DMS53 treated with DMSO at 0.1 percent for 48 hours (cell line): ENCODE results near the gene PINK1.
A peak's percentile ranks its signal among the peaks of the same experiment; 100 is the strongest.

Experiments used
- DNase-seq: peaks from one replicate; lab custom pipeline; 2025; ENCODE audit not compliant: unreplicated experiment; lab: John Stamatoyannopoulos, UW

PINK1 gene

DNA sequence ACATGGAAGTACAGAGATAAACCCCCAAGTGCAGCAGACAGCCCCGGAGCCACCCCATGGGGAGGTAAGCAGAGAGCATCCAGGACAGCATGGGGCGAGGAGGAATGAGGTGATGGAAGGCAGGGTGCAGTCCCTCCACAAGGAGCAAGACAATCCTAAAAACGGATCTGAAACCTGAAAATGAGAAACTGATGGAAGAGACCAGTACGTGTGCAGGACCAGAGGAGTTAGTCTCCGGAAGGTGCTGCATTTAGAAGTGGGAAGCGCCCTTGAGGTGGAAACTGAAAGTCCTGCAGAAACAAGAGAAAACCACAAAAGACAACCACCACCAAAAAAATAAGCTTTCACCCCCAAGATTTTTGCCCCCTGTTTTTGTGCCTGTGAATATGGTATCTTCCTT lies 45.3 kb downstream of the PINK1 start:
- DNase-seq: no peak

DNA sequence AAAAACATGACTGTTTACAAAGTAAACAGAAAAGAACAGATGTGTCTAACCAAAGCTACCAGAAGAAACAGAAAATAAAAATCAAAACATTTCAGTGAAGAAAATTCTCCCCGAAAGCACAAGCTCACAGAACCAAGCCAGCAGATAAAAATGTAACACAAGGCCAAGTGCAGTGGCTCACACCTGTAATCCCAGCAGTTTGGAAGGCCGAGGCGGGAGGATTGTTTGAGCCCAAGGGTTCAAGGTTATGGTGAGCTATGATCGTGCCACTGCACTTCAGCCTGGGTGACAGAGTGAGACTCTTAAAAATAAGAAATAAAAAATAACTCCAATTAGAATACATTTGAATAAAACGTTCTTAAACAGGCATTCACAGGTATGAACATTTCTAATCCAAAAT lies 47.0 kb downstream of the PINK1 start:
- DNase-seq: no peak

DNA sequence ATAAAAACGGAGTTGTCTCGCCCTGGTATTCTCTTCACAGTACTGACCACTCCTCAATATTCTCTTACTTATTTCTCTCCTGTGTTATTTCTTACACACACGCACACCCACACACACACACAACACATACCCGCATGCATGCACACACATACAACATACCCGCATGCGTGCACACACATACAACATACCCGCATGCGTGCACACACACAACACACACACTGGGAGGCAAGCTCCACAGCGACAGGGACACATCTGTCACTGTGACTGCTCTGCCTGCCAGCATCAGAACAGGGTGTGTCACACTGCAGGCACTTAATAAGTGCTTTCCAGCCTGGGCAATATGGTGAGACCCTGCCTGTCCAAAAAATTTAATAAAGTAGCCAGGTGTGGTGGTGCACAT lies 48.7 kb downstream of the PINK1 start:
- DNase-seq: no peak

DNA sequence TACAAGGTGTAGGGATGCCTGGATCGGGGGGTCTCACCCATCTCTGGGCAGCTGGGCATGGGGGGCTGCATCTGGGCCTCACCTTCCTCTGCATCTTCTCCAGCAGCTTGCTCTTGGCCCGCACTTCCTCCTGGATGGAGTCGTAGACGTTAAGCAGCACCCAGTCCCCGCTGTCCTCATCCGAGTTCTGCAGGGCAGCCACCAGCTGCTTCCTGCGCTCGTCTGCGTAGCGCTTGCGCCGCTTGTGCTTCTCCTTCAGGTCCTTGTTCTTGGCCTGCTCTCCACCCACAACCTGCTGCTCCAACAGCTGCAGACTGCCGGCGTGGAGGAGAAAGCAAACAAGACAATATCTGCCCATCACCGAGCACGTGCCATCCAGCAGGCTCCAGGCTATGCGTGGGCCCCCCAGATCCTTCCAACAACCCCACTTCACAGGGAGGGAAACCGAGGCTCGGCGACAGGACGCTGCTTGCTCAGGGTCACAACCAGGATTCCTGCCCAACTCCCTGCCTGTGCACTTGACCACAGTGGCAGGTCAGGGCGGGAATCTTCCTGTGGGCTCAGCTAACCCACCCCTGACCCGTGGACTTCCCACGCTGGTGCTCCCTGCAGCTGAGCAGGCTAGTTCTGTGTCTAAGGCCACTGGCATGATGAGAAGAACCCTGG lies 49.4 kb downstream of the PINK1 start:
- DNase-seq: peak; percentile 83

DNA sequence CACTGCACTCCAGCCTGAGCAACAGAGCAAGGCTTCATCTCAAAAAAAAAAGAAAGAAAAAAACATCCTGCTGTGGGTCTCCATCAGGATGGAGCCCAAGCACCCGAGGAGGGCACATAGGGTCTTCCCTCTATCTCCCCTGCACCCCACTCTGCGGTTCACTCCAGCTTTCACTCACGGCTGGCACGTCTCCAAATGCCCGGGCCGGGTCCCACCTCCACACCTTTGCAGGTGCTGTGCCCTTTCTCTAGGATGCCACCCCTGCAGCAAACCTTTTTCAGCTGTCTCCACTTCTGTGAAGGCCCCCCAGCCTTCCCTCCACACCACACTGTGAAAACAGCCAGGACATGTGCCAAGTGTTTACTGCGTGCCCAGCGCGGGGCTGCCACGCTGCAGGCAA lies 50.4 kb downstream of the PINK1 start:
- DNase-seq: no peak

DNA sequence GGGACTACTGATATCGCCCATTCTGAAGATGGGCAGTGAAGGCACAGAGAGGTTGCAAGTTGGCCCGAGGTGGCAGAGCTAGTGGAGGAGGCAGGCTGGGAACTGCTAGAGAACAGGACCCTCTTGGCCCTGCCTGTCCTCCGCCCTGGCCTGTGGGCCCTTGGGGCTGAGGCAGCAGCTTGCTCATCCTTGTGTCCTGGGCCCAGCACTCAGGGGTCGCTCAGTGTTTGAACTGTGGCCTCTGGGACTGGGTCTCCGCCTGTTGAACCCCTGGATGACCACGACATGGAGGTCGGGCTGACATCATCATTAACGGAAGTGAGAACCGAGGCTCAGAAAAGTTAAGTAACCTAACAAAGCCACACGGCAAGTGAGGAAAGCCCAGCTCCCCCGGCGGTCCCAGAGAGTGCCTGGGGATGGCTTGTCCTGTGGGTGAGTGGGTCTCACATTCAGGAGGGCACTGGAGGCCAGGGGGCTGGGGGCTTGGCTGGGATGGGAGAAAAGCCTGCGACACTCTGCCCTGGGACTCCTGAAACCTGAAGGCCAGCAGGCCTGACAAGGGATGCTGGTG lies 50.9 kb downstream of the PINK1 start:
- no peak for DNase-seq

DNA sequence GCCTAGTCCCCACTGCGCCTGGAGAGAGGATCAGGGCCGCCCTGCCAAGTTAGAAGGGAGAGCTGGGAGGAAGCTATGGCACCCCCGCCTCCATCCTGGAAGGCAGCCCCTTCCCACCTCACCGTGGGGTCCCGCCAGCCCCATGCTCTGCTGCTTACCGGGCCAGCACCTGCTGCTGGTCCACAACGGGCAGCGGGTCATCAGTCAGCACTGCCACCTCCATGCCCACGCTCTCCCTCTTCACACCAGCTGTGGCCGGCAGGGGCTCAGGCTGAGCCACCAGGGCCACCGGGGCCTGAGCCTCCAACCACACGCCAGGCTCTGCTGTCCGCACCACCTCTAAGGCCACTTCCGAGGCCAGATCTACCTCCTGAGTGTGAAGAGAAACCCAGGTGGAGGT lies 51.4 kb downstream of the PINK1 start:
- DNase-seq: no peak

DNA sequence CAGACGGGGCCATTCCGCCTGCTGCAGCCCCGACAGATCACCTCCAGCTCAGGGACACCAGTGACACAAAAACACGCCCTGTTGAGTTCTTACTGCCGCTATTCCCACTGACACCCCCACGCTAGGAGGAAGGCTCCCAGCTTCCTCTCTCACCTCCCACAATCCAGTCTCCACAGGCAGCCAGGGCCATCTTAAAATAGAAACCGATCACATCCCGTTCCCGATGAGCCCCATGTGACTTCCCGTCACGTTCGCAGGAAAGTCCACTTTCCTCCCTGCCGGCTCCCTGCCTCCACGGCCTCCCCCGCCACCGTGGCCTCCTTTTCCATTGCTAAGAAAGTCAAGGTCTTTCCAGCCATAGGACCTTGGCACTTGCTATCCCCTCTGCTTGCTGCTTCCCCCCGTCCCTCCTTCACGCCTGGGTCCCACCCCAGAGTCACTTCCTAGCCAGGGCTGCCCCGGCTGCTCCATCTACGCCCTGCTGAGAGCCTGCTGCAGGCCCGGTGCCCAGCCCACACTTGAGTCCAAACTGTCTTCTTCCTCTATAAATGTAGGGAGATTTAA lies 51.9 kb downstream of the PINK1 start:
- no peak for DNase-seq

DNA sequence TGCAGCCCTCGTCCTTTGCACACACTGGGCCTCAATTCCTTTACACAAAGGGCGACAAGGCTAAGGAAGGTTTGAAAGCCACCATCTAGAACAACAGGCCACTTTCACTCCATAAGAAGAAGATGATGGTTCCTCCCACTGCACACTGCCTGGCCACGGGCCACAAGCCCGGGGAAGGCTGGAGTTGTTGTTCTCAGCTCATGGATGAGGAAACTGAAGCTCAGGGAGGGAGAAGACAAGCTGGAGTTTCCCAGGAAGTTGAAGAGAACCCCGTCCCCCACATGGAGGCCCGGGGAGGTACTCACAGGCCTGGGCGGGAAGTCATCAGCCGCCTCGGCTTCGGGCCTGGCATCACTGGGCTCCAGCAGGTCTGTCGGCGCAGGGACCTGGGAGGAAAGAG lies 52.5 kb downstream of the PINK1 start:
- DNase-seq: no peak

DNA sequence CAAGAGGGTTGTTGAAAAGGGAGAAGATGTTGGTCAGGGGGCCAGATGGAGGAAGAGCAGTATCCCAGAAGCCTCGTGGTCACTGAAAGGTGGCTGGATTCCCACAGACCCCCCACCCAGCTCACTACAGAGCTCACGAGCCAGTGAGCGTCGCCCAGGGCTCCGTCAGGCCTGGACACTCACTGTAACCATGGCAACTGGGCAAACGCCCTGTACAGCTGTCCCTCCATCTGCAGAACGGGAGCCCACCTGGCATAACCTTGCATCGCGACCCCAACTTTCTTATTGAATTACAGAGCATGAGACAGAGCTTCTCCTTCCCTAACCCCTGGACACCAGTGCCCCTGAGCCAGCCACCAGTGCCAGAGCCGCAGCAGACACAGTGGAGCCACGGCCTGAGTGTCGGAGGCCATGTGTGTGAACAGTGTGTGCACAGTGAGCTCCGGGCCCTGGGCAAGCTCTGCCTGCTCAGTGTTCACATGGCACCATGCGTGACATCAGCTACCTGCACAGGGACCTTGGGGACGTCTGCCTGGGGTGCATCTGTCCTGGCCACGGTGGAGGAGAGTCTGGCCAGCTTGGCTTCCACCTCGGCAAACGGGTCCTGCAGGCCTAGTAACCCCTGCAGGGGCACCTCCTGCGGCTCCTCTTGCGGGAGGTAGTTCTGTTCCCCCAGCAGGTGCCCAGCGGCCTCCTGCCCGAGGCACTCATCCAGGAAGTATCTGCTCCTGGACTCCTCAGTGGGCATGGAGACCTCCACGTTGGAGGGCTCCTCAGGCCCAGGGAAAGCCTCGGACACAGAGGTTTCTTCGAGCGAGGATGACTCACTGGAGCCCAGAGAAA lies 53.8 kb downstream of the PINK1 start:
- no peak for DNase-seq

DNA sequence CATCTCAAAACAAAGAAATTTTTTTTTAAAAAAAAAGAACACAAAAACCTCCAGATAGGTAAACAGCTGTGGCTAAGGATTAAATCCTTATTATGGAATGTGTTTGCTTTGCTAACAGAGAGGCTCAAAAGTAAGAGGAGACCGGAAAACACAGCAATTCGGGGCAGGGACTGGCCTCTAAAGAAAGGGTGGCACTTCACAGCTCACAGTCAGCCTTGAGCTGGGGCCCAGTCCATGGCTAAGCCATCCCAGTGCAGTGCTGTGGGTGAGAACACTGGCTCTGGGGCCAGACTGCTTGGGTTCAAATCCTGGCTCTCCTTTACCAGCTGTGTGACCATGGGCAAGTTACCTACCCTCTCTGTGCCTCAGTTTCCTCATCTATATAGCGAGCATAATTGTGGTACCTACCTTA lies 56.4 kb downstream of the PINK1 start:
- peak; percentile 2 for DNase-seq

DNA sequence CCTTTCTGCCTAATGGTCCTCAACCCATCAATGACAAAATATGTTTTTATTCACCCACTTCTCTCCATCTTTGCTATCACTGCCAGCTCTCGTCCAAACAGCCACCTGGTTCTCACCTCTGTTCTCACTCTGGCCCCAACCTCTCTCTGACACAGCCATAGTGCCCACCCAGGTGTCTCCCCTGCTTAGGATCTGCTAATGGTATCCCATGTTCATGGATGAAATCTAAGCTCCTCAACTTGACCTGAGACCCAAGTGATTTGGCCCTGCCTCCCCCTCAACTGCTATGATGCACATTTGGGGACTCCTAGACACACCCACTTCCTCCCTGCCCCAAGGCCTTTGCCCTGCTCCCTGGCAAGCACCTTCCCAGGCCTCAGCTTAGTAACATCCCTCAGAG lies 58.6 kb downstream of the PINK1 start:
- no peak for DNase-seq

DNA sequence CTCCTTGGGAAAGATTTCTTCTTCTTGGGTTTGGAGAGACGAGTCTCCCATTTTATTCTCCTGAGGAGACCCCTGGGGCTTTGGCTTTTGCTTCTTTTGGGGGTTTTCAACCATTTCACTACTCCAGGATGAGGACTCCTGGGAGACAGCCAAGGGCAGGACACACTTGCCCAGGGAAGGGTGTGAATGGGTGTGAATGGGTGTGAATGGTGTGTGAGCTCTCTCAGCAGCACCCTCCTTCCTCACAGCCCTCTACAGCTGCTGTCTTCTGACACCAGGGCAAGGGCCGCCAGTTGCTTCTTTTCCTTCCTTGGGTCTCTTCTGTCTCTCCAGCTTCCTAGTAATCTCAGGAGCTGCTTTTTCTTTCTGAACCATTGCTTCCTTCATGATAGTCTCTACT lies 60.4 kb downstream of the PINK1 start:
- DNase-seq: no peak

DNA sequence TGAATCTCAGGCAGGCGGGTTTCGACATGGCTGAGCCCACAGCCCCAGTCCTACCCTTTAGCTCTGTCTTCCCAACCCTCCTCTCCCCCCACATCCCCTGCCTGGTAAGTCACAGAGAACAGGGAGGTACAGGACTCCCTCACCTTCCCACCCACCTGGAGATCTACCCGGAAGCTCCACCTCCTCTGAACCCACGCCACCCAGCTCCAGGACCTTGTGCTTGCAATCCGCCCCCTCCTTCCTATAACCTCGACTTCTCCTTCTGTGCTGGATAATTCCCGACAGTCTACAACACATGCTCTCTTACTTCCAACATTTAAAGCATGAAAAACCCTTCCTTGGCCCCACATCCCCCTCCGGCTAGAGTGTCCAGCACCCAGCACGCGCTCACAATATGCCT lies 62.3 kb downstream of the PINK1 start:
- no peak for DNase-seq

DNA sequence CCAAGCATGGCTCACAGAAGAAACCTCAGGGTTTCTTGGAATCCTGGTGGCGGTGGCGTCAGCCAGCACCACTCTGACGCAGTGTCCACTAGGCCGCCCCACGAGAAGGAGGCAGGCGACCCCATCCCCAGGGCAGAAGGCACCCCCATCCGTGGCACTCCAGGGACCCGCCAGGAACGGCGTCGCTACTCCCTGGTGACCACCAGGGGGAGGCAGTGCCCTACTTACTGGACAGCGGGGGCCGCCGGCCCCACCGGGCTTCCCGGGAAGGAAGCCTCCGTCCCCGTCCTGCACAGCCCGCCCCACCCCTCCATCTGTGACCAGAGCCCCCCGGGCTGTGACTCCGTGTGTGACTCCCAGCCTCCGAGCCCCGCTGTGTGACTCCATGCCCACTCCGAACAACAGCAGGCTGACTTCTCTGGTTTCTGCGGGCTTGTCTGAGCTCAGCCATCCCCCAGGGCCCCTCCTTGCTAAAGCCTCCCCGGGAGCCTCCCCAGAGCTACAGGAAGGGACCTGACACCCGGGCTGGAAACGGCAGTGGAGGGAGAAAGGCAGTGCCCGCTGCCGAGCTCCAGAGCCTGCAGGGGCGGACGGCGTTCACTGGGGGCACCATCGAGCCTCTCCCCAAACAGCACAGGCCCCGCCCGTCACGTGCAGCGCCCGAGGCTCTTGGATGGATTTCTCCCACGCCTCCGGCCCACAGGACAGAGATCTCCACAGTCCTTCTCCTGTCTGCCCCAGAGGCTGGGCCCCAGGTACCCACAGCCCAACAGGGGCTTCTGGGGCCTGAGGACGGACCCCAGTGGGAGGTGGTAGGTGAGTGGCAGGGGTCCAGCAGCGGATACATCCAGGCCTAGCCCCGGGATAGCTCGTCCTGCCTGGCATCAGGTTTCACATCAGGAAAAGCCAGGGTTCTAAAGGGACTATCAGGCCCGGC lies 63.4 kb downstream of the PINK1 start:
- DNase-seq: peak; percentile 76

DNA sequence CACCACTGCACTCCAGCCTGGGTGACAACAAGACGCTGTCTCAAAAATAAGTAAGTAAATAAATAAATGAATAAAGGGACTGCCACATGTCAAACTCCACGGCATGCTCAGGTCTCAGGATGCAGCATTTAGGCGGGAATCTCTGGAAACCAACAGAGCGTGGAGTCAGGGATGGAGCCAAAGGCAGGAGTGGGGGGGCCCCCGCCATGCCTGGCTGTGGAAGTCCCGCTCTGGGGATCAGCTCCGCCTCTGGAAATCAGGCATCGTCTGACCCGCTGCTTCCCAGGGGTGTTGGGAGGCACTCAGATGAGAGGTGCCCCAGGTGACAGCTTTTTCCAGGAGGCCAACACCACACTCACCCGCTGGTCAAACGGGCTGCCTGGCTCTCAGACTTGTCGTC lies 64.3 kb downstream of the PINK1 start:
- DNase-seq: no peak

DNA sequence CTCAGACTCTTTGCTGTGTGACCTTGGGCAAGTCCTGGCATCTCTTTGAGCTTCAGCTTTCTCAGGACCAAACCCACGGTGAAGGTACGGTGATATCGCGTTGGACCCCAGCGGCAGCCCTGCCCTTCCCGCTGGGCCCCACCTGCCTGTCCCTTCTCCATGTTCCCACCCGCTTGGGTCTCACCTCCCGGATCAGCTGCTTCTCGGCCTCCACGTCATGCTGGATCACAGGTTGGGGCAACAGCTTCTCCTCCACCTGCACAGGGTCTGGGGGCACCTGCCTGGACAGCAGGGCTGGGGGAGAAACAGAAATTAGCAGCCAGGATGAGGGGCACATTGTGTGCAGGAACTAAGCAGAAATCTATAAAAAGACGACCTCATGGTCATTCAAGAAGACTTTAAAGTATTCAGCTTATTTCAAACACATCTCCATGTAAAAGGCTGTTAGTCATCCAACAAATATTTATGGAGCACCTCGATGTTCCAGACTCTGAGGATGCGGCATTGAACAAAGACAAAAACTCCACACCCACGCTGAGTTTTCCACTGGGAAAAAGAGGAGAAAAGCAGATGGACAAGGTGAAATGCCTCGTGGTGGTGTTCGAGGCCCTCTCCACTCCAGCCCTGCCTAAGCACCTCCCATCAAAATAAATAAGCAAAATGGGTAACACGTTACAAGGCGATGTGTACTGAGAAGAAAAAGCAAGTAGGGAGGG lies 65.1 kb downstream of the PINK1 start:
- no peak for DNase-seq

DNA sequence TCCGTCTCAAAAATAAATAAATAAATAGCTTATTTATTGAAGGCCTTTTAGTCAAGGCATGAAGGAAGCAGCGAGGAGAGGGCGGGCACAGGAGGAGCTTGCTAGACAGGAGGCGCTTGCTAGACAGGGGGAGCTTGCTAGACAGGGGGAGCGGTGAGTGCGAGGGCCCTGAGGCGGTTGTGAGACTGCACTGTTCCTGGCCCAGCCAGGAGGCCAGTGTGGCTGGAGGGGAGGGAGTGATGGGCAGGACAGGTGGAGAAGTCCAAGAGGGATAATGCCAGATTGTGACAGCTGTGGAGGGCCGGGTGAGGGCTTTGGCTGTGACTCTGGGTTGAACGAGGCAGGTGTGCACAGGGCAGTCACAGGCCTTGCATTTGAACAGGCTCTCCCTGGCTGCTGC lies 66.3 kb downstream of the PINK1 start:
- DNase-seq: no peak

DNA sequence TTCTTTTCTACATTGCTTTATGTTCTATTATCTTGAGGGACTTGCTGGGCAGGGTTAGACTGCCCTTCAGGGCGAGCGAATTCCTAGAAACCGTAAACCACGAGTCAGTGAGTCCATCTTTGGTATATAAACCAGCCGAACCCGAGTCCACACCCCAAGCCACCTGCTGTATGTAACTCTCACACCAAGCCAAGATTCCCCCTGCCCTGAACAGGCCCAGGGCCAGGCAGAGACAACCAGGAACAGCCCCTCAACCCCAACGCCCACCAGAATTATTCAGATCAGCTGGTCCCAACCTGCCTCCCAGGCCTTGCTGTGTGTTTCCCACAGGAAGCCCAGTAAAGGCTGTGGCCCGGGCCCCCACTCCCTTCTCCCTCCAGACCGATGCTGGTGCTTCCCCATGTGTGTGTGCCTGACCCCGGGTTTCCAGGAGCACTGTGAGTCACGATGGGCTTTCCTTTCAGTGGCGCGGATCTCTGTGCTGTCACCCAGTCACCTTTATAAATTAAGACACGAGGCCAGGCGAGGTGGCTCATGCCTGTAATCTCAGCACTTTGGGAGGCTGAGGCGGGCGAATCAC lies 67.5 kb downstream of the PINK1 start:
- no peak for DNase-seq
